Measurements from ENCODE around the gene GPC6. TPM values are rescaled to one million over a fixed set of nuclear protein-coding genes. Genes with fewer than 3 reads are reported as not detected.

GPC6 gene
- total and polyA plus RNA-seq, 9 of the 15 experiments (the other 6 are each of a cell fraction or from before 2014, with no cell fraction given) = under 0.01 to 0.20 (median 0.01) TPM; not detected in 4

DNA sequence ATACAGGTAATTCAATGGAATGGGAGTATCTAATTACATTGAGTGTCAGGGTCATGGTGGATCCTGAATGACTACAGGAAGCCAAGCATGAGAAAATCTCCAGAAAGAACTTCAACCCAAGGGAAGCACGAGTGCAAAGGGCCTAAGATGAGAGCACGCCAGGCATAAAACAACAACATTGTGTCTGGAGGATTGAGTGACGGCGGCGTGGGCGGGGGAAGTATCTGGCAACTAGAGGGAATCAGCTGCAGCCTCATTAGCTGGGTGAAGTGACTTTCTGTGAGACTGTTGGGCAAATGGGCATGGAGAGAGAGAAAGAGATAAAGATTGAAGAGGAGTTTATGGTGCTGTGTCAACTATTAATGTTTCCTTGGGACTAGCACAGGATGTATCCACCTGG, 194.3 kb downstream of the GPC6 start:
- BruUV-seq (replicated peaks) = no TSS peak
- in situ Hi-C loops (cut with MboI) = loop anchor here (25.0 kb wide), 1 partner anchor 684 kb away; no protein-coding TSS in a partner anchor
- intact Hi-C loops (cut with micrococcal nuclease) = no loop called here
- no peak for TF ChIP-seq ZNF318 (IDR thresholded peaks at IDR 0.05; ENCODE audit: borderline replicate concordance in 1 of 2, low read depth in 1 of 2)
- no peak for TF ChIP-seq U2AF2 (optimal IDR thresholded peaks at IDR 0.05; ENCODE audit: low read depth, low read length)
- TF ChIP-seq SMARCA4 (IDR thresholded peaks at IDR 0.05) = no peak
- no peak for TF ChIP-seq ZNF121 (CRISPR knock-in tag; conservative IDR thresholded peaks at IDR 0.05)
- no peak for TF ChIP-seq ESRRA (IDR thresholded peaks at IDR 0.05; ENCODE audit: borderline replicate concordance, low read depth)
- TF ChIP-seq HDAC8 (tag; IDR thresholded peaks at IDR 0.05) = no peak
- TF ChIP-seq MXI1 (IDR thresholded peaks at IDR 0.05; ENCODE audit: low read depth, low read length) = no peak
- no peak for TF ChIP-seq HLTF (IDR thresholded peaks at IDR 0.05)
- no peak for TF ChIP-seq ZNF780A (CRISPR knock-in tag; IDR thresholded peaks at IDR 0.05)
- no peak for TF ChIP-seq ZNF655 (CRISPR knock-in tag; IDR thresholded peaks at IDR 0.05)
- TF ChIP-seq CGGBP1 (CRISPR knock-in tag; IDR thresholded peaks at IDR 0.05) = no peak
- TF ChIP-seq ARNT (IDR thresholded peaks at IDR 0.05) = no peak
- no peak for TF ChIP-seq NFATC3 (IDR thresholded peaks at IDR 0.05)
- TF ChIP-seq ZNF75A (CRISPR knock-in tag; IDR thresholded peaks at IDR 0.05) = no peak
- TF ChIP-seq ARID1B (IDR thresholded peaks at IDR 0.05) = no peak
- TF ChIP-seq ZNF232 (CRISPR knock-in tag; IDR thresholded peaks at IDR 0.05) = no peak
- no peak for TF ChIP-seq ZNF212 (CRISPR knock-in tag; IDR thresholded peaks at IDR 0.05)

More for the DNA sequence above, 194.3 kb downstream of the GPC6 start:
- WGBS (ENCODE audit: insufficient coverage, low coverage, missing lambda C conversion rate) = 3% methylated on average over 5 of the region's 6 CpGs
- Histone ChIP-seq H3K36me3 (ENCODE audit: control insufficient read depth, insufficient read depth, low read length) (no peaks in the 10 kb centered on the region), H3K79me2 (ENCODE audit: control insufficient read depth, insufficient read depth, low read length) (no peaks in the 10 kb centered on the region), H3K27me3 (ENCODE audit: control insufficient read depth in 2 of 2, insufficient read depth in 2 of 2, low read length in 2 of 2) (no peaks in the 10 kb centered on the region), H3K4me2 (ENCODE audit: insufficient read depth, low read length) (no peak overlapping the region), H2AFZ (ENCODE audit: low read depth, low read length) (no peak overlapping the region), H3K4me3 (no peak overlapping the region), H3K27ac (ENCODE audit: extremely low read depth, low read depth, low read length) (no peak overlapping the region), H3K9me1 (ENCODE audit: control insufficient read depth, insufficient read depth, low read length) (no peaks in the 10 kb centered on the region), H4K20me1 (replicated peaks; ENCODE audit: control insufficient read depth, insufficient read depth, low read length) (no peaks in the 10 kb centered on the region), H3K9me3 (replicated peaks; ENCODE audit: control insufficient read depth, insufficient read depth, low read depth, low read length) (no peaks in the 10 kb centered on the region; the same call in 1 of the 2 replicates), H3K4me1 (replicated peaks in 1 of 2; ENCODE audit: control insufficient read depth in 2 of 2, insufficient read depth in 2 of 2, low read length in 2 of 2) (no peaks in the 10 kb centered on the region), H3K9ac (ENCODE audit: insufficient read depth in 1 of 2, low read depth in 2 of 2, low read length in 2 of 2) (no peak overlapping the region)
- DNase-seq (ENCODE audit: extremely low read depth in 1 of 4, low spot score in 3 of 4) (no peak), FAIRE-seq (no peak), ATAC-seq (no peak)
- ChIA-PET CTCF (ENCODE audit: low intra/inter-chr PET ratio) (no interaction called here), POLR2A (no interaction called here)
